Activated naive CD4-positive, alpha-beta T cell treated with Interleukin-2 at 50 U/mL for 16 hours (primary cell): ENCODE measurements around the gene FUT7.
"Not testable (repeated sequence)": the region's sequence is repeated elsewhere in the genome, so short reads cannot be mapped to it uniquely, and the experiment has no call there.

ENCODE experiments used
- DNase-seq: peaks from one replicate; pipeline ENCODE4 v3.0.0-alpha.2; 2020

The FUT7 gene

DNA sequence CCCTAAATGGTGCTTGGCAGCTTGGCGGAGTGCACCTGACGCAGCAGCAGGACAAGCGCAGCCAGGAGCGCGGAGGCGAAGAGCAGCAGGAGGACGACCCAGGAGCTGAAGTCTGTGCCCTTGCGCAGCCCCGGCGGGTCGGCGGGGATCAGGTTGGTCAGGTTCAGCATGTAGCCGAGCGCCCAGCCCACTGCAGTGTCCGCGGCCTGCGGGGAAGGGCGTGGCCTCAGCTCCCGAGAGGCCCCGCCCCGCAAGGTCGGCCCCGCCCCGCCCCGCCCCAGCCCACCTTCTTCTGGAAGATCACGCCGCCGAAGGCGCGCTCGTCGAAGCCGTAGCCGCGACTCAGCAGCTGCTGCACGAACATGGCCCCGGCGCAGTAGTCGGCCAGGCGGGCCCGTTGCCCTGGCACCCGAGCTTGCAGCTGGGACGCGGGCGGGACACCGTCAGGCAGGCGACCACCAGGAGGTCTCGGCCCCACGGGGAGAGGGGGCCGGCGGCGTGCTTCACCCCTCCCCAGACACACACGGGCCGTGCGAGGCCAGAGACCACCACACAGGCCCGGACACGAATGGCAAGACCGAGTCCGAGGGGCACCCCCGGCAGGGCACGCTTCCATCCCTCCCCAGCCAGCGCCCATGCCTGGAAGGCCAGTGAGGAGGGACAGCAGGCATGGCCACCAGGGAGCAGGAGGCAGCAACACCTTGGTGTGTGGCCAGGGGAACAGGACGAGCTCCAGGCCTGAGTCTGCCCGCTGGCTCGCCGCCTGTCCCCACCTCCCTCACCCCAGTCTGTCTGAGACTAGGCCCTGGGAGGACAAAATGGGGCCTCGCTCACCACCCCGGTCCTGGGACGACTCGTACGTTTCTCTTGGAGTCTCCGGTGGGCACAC lies 17.0 kb upstream of the FUT7 start:
- no peak for DNase-seq

DNA sequence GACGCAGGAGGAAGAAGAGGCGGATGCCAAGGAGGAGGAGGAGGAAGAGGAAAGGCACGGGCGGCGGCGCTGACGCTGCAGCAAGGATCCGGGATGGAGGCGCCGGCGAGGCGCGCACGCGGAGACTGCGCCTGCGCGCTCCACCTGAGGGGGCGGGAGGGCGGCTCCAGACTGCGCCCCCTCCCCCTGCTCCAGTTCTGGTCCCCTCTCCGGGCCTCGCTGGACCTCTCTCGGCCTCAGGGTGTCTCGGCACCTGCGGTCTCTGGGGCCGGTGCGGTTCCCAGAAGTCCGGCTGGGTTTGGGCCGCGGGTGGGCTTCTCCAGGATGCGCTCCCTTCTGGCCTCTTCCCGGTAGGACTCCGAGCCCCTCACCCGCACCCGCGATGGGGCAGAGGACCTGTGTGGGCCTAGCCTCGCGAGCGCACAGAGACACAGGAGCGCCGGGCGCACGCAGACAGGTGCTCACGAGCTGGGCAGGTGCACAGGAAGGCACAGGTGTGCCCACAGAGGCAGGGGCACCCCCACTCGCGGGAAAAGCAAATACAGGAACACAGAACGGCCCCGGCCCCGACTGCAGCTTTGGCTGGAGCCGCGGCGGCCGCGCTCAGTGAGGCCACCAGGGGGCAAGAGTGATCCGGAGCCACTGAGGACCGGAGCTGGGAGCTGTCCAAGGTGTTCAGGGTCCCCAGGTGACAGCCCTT lies 14.3 kb upstream of the FUT7 start, which contains the start of gene NPDC1:
NPDC1 (minus strand) TSS at position 90 of the 700 bp plus-strand sequence. CDS start 188 bp downstream, outside the sequence.
- peak; percentile 85 for DNase-seq

DNA sequence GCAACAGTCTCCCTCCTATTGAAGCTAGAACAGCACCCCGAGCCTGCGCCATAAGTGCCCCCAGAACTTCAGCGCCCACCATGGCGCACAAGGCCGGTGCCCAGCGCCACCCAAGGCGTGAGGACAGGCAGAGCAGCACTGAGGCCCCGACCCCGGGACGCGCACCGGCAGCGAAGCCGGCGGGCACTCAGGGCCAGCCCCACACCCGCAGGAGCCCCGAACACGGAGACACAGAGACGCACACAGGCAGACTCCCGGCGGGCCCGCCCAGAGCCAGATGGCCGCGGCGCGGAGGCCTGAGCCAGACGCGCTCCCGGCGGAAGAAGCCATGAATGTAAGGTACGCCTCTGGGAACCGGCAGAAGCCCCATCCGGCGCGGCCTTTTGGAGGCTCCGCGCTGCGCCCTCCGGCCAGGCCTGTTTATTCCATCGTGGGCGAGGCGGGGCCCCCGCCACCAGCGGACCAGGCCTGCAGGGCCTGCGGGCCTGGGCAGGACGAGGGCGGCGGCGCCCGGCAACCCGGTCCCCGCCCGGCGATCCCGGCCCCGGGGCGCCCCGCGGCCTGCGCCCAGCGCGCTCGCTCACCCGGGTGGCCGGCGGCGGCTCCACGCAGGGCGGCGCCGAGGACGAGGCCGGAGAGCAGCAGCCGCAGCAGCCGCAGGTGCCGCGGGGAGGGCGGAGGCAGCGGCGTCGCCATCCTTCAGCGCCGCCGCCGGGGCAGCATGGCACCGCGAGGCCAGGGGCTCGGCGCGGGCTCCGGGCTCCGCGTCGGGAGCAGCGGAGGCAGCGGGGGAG lies 13.6 kb upstream of the FUT7 start:
- DNase-seq, result no peak

DNA sequence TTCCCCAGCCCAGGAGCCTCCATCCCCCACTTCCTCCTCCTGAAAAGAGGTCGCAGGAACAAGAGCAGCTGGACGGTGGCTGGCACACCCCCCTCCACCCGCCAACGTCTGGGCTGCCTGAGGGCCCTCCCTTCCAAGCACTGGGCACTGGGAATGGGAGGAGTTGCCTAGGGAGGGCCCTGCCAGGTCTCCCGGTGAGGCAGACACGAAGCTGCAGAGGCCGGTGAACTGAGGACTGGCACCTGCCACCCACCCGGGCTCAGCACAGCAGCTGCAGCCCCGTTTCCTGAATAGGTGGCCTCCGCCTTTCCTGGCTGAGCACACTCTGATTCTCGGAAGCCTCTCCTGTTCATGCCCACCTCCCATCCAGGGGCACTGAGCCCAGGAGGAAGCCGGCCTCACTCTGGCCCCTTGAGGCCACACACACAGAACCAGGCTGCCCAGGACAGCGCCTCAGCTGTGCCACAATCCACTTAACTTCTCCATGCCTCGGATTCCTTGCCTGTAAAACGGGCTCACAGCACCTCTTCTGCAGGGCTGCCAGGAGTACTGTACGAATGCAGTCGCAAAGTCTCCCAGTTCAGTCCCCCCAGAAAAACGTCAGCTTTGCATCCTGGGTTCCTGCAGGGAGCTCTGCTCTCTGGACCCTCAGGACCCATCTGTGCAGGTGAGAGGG lies 12.8 kb upstream of the FUT7 start:
- DNase-seq, result no peak

DNA sequence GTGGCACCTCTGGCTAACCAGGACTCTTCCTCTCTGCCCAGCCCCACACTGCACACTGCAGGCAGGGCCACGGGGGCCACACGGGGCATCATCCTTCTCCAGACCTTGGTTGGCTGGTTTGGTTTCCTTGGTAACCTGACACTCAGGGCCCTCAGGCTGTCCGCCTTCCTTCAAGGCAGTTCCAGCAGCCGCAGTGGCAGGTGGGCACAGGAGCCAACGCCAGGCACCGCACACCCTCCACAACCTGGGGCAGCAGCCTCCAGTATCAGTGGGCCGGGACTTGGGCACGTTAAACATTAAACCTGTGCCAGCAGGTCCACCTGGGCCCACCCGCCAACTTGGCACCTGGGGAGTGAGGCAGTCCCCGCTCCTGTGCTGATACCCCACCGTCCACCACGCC lies 12.1 kb upstream of the FUT7 start:
- DNase-seq, result no peak

DNA sequence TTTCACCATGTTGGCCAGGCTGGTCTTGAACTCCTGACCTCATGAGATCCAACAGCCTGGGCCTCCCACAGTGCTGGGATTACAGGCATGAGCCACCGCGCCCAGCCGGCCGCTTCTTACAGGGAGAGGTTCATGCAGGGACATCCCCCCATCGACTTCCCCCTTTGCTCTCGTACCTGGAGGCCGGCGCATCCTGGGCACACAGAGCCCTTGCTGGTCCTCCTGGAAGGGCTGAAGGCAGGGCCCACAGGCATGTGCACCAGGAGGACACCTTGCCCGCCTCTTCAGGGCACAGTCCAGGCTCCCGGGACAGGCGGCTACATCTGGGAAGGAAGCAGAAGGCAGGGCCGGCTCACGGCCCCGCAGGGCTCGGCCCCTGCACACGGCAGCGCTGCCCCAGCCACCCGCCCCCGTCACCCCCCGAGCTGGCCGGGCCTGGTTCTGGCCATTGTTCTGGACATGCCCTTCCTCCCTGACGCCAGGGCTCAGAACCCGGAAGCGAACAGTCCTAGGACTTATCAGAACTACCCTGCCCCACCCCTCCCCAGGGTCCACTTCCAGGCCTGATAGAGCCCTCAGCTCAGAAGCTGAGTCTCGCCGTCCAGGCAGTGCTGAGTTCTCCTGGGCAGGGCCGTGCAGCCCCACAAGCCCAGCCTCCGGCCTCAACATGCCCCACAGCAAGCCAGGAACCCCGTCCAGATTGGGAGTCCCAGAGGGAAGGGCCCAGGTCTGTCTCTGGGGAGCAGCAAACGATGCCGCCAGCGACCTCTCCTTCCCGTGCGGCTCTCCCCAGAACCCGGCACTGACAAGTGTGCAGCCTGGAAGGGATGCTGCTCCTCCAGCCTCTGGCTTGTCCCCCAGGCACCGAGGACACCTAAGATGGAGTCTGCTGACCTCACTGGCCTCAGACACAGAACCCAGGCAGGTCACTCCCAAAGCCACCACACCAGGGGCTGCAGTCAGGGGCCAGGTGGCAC lies 11.2 kb upstream of the FUT7 start:
- DNase-seq, result no peak

DNA sequence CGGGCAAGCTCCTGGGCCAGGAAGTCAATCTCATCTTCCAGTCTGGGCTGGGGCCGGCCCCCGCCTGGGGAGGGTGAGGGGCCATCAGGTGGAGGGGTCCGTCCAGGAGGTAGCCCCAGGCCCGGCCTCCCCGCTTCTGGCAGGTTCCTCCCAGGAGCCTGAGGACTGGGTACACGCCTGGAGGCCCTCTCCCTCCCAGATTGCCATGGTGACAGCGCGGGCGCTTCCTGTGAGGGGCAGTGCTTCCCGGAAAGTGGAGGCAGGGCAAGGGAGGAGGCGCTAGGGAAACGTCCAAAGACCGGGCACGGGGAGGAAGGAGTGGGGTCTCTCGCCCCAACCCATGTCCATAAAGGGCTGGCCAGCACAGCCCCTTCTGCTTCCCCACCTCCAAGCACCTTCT lies 9.2 kb upstream of the FUT7 start:
- DNase-seq, result no peak

DNA sequence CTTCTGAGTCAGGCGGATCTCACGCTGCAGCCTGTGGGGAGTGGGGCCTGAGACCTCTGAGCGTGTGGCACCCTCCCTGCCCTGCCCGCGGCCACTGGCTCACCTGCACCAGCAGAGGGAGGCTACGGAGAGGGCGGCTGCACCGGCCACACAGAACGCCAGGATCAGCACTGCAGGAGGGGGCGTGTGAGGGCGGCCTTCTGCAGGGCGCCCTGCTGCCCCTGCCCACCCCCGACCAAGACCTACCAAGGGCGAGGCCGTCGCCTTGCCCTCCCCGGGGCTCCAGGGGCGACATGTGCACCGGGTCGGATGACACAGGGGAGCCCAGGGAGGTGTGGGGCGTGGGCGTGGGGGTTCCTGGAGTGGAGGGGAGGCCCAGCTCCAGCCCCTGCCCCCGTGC lies 8.7 kb upstream of the FUT7 start:
- DNase-seq, result no peak

DNA sequence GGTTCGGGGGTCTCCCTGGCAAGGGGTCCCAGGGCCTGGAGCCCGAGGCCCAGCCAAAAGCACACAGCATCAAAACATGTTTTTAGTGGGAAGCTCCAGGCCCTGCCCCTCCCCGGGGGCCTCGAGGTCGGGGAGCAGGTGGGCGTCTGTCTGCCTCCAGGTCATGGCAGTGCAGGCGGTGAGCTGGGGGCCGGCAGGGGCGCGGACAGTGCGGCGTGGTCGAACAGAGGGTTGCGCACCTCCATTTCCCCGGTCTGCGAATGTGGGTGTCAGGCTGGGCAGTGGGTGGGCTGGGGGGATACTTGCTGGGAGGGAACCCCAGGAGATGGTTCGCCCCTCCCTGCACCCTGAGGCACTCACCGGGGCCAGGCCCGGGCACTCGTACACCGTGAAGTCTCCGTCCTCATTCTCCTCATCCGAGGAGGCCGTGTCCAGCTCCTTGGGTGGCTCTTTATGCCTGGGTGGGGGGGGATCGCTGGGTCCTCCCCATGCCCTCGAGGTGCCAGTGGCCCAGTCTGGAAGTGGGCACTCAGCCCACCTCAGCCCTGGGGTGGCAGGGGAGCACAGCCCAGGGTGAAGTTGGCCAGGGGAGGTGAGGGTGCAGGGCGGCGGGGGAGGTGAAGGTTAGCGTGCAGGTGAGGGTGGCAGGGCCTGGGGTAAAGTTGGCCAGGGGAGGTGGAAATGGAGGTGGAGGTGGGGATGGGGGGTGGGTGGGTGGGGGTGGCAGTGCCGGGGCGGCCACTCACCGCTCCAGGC lies 7.9 kb upstream of the FUT7 start:
- no peak for DNase-seq

DNA sequence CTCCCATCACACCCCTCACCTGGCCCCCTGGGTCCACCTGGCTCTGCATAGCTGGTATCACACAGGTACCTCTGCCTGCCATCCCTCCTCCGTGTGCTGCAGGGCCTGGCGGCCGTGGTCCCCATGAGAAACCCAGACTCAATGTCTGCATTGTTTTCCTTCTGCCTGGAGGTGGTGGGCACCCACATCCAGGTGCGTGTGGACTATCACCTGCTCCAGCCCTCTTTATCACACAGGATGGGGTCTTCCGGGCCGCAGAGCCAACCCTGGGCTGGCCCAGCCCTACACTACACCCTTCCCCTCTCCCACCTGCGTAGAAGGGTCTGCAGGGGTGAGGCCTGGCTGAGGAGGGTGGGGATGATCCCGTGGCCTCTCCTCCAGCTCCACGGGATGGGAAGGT lies 7.0 kb upstream of the FUT7 start:
- DNase-seq, result no peak

DNA sequence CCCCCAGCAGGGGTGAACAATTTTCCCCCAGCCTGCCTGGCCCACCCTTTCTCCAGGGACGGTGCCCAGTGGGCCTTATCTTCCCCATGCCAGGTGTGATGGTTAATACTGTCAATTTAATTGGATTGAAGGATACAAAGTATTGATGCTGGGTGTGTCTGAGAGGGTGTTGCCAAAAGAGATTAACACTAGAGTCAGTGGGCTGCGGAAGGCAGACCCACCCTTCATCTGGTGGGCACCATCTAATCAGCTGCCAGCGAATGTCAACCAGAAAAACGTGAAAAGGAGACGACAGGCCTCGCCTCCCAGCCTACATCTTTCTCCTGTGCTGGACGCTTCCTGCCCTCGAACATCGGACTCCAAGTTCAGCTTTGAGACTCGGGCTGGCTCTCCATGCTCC lies 5.6 kb upstream of the FUT7 start:
- DNase-seq, result no peak

DNA sequence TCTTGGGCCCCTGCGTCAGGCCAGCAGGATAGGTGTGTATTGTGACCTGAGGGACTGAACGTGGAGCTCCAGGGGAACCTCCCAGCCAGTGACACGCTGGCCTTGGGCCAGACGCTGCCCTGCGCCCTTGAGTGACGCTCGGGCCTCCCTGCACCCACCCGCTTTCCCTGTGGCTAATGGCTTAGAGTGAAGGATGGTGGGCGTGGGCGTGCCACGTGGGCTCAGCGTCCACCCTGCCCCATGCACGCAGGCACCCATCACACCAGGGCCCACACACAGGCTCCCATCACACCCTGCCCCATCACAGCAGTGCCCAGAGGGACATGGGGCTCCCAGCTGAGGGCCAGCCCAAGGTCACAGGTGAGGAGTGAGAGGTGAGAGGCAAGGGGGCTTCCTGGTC lies 5.1 kb upstream of the FUT7 start:
- DNase-seq, result no peak

DNA sequence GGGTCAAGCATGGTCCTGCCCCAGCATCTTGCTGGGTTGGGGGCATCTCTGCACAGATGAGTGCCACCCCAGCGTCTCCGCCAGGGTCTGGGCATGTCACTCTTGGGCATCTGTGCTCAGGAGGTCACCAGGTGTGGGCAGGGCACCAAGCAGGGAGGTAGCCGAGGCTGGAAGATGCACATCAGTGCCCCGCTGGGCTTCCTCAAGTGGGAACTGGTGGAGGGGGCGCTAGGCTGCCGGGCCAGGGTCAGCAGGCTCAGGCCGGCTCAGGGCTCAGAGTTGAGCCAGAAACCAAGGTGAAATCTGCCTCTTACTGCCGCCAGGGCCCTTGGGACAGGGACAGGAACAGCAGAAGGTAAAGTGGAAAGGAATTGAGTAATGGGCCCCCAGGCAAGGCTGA lies 4.0 kb upstream of the FUT7 start:
- no peak for DNase-seq

DNA sequence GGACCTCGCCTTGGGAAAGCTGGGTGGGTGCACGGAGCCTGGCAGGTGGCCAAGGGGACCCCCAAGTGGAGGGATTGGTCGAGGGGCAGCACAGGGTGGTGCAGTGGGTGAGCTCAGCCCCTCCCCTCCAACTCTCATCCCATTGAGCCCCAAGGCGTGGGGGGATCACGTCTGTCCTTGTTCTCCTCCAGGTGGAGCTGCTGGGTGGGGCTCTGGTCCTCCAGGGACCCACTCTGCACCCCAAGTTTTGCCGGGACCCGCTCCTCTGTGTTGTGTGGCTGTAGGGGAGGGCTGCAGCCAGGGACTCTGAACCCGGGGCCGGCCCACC lies 3.6 kb upstream of the FUT7 start:
- no peak for DNase-seq

DNA sequence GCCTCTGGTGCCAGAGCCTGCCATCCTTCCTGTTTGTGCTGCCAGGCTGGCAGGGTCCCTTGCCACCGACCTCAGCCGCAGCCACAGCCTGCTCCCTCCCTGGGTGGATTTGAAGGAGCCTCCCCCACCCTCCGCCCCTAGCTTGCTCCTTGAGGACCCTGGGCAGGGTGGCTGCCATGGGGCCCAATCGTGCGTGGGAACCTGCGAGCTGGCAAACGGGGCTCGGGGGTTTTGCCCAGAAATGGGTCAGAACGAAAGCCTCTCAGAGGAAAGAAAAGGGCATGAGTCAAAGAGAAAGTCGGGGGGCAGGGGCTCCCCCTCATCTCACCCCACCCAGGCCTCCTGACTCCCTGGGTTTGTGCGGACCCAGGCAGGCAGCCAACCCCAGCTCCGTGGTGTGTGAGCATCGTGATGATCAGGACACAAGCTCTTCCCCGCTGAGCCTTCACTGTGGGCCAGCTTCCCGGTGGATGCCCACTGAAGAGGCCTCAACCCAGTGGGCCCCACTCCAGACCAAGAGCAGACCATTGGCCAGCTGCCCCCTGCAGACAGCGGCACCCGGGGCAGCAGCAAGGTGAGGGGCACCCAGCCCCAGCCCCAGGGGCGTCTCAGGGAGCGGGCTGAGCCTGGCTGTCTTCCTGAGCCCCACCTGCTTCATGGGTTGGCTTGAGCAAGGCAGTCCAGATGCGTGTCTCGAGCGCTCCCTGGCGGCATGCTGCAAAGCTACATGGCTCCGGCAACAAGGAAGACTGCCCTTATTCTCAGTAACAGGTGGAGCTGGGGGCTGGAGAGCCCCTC lies 3.0 kb upstream of the FUT7 start:
- peak; percentile 88 for DNase-seq

DNA sequence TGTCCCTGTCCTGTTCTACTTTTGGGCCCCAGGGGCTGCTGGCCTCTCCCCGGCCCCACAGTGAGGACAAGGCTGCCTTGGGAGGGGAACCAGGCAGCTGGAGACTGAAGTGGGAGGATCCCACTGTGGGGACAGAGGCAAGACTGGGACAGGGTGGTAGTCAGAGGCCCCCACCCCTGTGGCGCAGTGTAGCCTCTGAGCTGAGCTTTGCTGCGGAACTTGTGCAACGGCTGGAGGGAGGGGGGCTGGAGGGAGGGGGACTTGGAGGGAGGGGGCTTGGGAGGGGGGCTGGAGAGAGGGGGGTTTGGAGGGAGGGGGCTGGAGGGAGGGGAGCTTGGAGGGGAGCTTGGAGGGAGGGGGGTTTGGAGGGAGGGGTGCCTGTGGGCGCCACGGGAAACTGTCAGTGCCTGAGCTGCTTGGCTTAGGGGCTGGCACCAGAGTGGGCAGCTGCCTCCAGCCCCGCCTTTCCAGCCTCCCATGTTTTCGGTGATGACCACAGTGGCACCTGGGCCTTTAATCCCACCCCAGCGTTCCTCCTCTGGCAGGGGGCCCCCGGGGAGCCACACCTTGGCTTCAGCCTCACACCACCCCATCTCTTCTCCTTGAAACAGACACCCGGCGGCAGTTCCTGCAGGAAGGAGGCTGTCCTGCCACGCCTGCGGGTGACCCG lies 2.3 kb upstream of the FUT7 start:
- DNase-seq, result no peak

DNA sequence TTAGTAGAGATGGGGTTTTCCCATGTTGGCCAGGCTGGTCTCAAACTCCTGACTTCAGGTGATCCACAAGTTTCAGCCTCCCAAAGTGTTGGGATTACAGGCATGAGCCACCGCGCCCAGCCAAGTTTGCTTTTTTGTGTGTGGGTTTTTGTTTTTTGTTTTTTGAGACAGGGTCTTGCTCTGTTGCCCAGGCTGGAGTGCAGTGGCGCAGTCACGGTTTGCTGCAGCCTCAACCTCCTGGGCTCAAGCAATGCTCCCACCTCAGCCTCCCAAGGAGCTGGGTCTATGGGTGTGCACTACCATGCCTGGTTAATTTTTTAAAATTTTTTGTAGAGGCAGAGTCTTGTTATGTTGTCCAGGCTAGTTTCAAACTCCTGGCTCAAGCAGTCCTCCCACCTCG lies 1.6 kb upstream of the FUT7 start:
- DNase-seq, result not testable (repeated sequence)

DNA sequence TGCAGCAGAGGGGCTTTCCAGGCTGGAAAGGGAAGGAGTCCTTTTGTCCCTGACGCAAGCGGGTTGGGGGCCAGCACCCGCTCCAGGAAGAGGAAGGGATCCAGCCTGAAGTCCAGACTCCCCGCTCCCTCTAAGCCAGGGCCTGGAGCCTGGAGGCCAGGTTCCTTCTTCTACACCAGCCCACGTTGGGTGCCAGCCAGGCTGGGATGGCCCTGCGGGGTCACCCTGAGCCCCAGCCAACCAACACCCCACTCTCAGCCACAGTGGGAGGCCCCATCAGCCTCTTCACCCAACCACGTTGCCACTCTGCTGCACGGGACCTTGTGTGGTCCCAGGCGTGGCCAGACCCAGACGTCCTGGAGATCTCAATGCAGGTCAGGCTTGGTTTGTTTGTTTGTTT lies 970 bp upstream of the FUT7 start:
- peak; percentile 31 for DNase-seq
